HepG2 (cell line): ENCODE measurements around the gene SPRY1. TPM values are rescaled to one million over a fixed set of nuclear protein-coding genes. Genes with fewer than 3 reads are reported as not detected.

Experiments used
- ARID5B ChIP-seq: IDR thresholded peaks from 2 replicates; pipeline ENCODE4 v1.4.0; 2020; ENCODE audit warnings: mild to moderate bottlenecking, missing genetic modification reagents
- DNMT1 ChIP-seq: sonication (generic); formaldehyde crosslinking; IDR thresholded peaks from 2 replicates; pipeline ENCODE4 v1.5.1; 2020; ENCODE audit warnings: mild to moderate bottlenecking, missing genetic modification reagents
- ETV5 ChIP-seq: IDR thresholded peaks from 2 replicates; pipeline ENCODE4 v1.6.1; 2018; ENCODE audit warnings: missing biosample characterization, missing genetic modification reagents, inconsistent platforms, borderline replicate concordance
- FOXO1 ChIP-seq: sonication (generic); formaldehyde crosslinking; IDR thresholded peaks from 2 replicates; pipeline ENCODE4 v1.4.0; 2020; ENCODE audit warnings: missing genetic modification reagents
- HDAC2 ChIP-seq: sonication (generic); formaldehyde crosslinking; IDR thresholded peaks from 2 replicates; pipeline ENCODE4 v1.4.0; 2020; ENCODE audit warnings: missing genetic modification reagents
- HNRNPH1 ChIP-seq: fragments of 200-400 bp; formaldehyde crosslinking; optimal IDR thresholded peaks from 2 replicates; pipeline ENCODE3; 2017; ENCODE audit warnings: mild to moderate bottlenecking, low read depth, low read length
- NFATC3 ChIP-seq: sonication (generic); formaldehyde crosslinking; IDR thresholded peaks from 2 replicates; pipeline ENCODE4 v1.5.1; 2020; ENCODE audit warnings: mild to moderate bottlenecking, missing genetic modification reagents
- NKX3-1 ChIP-seq: sonication (generic); formaldehyde crosslinking; IDR thresholded peaks from 2 replicates; pipeline ENCODE4 v1.5.0; 2020; ENCODE audit warnings: missing genetic modification reagents
- SIX1 ChIP-seq: sonication (generic); formaldehyde crosslinking; IDR thresholded peaks from 2 replicates; pipeline ENCODE4 v1.4.0; 2020; ENCODE audit warnings: missing genetic modification reagents, borderline replicate concordance
- THAP11 ChIP-seq: IDR thresholded peaks from 2 replicates; pipeline ENCODE4 v1.6.1; 2016; ENCODE audit warnings: missing biosample characterization, missing genetic modification reagents
- ZFP36L1 ChIP-seq: sonication (generic); formaldehyde crosslinking; IDR thresholded peaks from 2 replicates; pipeline ENCODE4 v1.8.0; 2022; ENCODE audit warnings: mild to moderate bottlenecking, missing genetic modification reagents, moderate library complexity
- ZNF350 ChIP-seq: sonication (generic); formaldehyde crosslinking; IDR thresholded peaks from 2 replicates; pipeline ENCODE4 v1.4.0; 2020; ENCODE audit warnings: mild to moderate bottlenecking, low read depth, missing genetic modification reagents, borderline replicate concordance
- polyA plus RNA-seq, 8 experiments: library from polyadenylated mRNA; depleted of rRNA in 3 of 8; stranded (reverse) in 7 of 8; unstranded in 1 of 8; fragments of >200 nt; fragmentation: Illumina TruSeq in 4 of 8; extraction: Trizol in 4 of 8; gene quantifications; 2 replicates each; pipeline versions ENCODE4 v1.2.1 to v1.2.3, GENCODE V29; 2011 to 2016; ENCODE audit warnings: low read depth in 4 of 8, missing spikeins in 1 of 8, mixed read lengths in 1 of 8; ENCODE audit not compliant: insufficient read depth in 1 of 8
- total RNA-seq, 5 experiments: library from RNA; depleted of rRNA; stranded (reverse); fragments of >200 nt; fragmentation: Illumina TruSeq; extraction: Trizol; gene quantifications; 2 replicates each; pipeline ENCODE4 v1.2.3, GENCODE V29; 2016; ENCODE audit warnings: low read depth in 1 of 5
- TF ChIP-seq, protein P1 (sequence below): sonication (generic); formaldehyde crosslinking; IDR thresholded peaks from 2 replicates; pipeline ENCODE4 v1.4.0; 2020; ENCODE audit warnings: low read depth, missing genetic modification reagents
- TF ChIP-seq, protein P2 (sequence below): sonication (generic); formaldehyde crosslinking; IDR thresholded peaks from one replicate; pipeline ENCODE4 v1.5.1; 2020; ENCODE audit warnings: mild to moderate bottlenecking, missing genetic modification reagents; ENCODE audit errors: not compliant biosample characterization

Gene SPRY1
- total and polyA plus RNA-seq, 2 of the 13 experiments (the other 11 are each of a cell fraction or from before 2014, with no cell fraction given): 24.7 to 33.4 TPM

- TF ChIP-seq NKX3-1 (CRISPR knock-in tag) (0 out of 2 replicates have a peak, but pooled peaks have one; percentile 39), THAP11 (peak; percentile 47; the same call in 1 of the 2 replicates), NFATC3 (CRISPR knock-in tag) (no peak), DNMT1 (CRISPR knock-in tag) (no peak), ARID5B (CRISPR knock-in tag) (peak; percentile 94), ZFP36L1 (CRISPR knock-in tag) (no peak), HNRNPH1 (no peak), FOXO1 (CRISPR knock-in tag) (peak; percentile 82), SIX1 (CRISPR knock-in tag) (peak; percentile 98), HDAC2 (CRISPR knock-in tag) (peak; percentile 93), ETV5 (CRISPR knock-in tag) (peak; percentile 97), ZNF350 (no peak)
- TF ChIP-seq, protein P1, sequence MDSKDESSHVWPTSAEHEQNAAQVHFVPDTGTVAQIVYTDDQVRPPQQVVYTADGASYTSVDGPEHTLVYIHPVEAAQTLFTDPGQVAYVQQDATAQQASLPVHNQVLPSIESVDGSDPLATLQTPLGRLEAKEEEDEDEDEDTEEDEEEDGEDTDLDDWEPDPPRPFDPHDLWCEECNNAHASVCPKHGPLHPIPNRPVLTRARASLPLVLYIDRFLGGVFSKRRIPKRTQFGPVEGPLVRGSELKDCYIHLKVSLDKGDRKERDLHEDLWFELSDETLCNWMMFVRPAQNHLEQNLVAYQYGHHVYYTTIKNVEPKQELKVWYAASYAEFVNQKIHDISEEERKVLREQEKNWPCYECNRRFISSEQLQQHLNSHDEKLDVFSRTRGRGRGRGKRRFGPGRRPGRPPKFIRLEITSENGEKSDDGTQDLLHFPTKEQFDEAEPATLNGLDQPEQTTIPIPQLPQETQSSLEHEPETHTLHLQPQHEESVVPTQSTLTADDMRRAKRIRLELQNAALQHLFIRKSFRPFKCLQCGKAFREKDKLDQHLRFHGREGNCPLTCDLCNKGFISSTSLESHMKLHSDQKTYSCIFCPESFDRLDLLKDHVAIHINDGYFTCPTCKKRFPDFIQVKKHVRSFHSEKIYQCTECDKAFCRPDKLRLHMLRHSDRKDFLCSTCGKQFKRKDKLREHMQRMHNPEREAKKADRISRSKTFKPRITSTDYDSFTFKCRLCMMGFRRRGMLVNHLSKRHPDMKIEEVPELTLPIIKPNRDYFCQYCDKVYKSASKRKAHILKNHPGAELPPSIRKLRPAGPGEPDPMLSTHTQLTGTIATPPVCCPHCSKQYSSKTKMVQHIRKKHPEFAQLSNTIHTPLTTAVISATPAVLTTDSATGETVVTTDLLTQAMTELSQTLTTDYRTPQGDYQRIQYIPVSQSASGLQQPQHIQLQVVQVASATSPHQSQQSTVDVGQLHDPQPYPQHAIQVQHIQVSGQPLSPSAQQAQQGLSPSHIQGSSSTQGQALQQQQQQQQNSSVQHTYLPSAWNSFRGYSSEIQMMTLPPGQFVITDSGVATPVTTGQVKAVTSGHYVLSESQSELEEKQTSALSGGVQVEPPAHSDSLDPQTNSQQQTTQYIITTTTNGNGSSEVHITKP: peak; percentile 48; the same call in 1 of the 2 replicates
- TF ChIP-seq, protein P2, sequence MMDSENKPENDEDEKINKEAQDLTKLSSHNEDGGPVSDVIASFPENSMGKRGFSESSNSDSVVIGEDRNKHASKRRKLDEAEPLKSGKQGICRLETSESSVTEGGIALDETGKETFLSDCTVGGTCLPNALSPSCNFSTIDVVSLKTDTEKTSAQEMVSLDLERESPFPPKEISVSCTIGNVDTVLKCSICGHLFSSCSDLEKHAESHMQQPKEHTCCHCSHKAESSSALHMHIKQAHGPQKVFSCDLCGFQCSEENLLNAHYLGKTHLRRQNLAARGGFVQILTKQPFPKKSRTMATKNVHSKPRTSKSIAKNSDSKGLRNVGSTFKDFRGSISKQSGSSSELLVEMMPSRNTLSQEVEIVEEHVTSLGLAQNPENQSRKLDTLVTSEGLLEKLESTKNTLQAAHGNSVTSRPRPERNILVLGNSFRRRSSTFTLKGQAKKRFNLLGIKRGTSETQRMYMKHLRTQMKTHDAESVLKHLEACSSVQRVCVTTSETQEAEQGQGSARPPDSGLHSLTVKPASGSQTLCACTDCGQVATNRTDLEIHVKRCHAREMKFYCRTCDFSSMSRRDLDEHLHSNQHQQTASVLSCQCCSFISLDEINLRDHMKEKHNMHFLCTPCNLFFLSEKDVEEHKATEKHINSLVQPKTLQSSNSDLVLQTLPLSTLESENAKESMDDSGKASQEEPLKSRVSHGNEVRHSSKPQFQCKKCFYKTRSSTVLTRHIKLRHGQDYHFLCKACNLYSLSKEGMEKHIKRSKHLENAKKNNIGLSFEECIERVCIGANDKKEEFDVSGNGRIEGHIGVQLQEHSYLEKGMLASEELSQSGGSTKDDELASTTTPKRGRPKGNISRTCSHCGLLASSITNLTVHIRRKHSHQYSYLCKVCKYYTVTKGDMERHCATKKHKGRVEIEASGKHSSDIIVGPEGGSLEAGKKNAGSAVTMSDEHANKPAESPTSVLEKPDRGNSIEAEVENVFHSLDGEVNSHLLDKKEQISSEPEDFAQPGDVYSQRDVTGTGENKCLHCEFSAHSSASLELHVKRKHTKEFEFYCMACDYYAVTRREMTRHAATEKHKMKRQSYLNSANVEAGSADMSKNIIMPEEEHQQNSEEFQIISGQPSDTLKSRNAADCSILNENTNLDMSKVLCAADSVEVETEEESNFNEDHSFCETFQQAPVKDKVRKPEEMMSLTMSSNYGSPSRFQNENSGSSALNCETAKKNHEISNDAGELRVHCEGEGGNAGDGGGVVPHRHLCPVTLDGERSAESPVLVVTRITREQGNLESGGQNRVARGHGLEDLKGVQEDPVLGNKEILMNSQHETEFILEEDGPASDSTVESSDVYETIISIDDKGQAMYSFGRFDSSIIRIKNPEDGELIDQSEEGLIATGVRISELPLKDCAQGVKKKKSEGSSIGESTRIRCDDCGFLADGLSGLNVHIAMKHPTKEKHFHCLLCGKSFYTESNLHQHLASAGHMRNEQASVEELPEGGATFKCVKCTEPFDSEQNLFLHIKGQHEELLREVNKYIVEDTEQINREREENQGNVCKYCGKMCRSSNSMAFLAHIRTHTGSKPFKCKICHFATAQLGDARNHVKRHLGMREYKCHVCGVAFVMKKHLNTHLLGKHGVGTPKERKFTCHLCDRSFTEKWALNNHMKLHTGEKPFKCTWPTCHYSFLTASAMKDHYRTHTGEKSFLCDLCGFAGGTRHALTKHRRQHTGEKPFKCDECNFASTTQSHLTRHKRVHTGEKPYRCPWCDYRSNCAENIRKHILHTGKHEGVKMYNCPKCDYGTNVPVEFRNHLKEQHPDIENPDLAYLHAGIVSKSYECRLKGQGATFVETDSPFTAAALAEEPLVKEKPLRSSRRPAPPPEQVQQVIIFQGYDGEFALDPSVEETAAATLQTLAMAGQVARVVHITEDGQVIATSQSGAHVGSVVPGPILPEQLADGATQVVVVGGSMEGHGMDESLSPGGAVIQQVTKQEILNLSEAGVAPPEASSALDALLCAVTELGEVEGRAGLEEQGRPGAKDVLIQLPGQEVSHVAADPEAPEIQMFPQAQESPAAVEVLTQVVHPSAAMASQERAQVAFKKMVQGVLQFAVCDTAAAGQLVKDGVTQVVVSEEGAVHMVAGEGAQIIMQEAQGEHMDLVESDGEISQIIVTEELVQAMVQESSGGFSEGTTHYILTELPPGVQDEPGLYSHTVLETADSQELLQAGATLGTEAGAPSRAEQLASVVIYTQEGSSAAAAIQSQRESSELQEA (CRISPR knock-in tag): no peak
Observed at GRCh38 chr4:123418351-123418931, 21.8 kb downstream of the SPRY1 start (continued).
